Fibroblast of the aortic adventitia (primary cell): ENCODE results near the gene KRT14. TPM values are rescaled to one million over a fixed set of nuclear protein-coding genes. Genes with fewer than 3 reads are reported as not detected.

Source experiments
- DNase-seq: peaks from one replicate; pipeline ENCODE4 v3.0.0-alpha.2; 2010; ENCODE audit warnings: low read depth
- H3K4me3 ChIP-seq: 2 replicates; pipeline ENCODE4 v1.5.1; 2011; ENCODE audit warnings: low read depth, mild to moderate bottlenecking, control low read depth, low read length, moderate library complexity
- CTCF ChIP-seq: IDR thresholded peaks from 2 replicates; pipeline ENCODE4 v1.5.1; 2011; ENCODE audit warnings: mild to moderate bottlenecking, low read length, control low read depth, inconsistent platforms; ENCODE audit not compliant: insufficient read depth
- total RNA-seq: library from RNA; depleted of rRNA; stranded (reverse); fragments of >200 nt; gene quantifications from 2 replicates; pipeline ENCODE4 v1.2.3, GENCODE V29; 2012; ENCODE audit warnings: low replicate concordance

Gene KRT14
- total RNA-seq, 1 donor, result 1.3 TPM

GRCh38 chr17:41537990-41538389, 48.7 kb downstream of the KRT14 start:
- peak; percentile 39 for DNase-seq
- no peak for TF ChIP-seq CTCF
- H3K4me3 ChIP-seq, result no peak overlapping the region

GRCh38 chr17:41537614-41537954, 49.1 kb downstream of the KRT14 start:
- H3K4me3 ChIP-seq, result no peak overlapping the region
- no peak for DNase-seq
- no peak for TF ChIP-seq CTCF

DNA sequence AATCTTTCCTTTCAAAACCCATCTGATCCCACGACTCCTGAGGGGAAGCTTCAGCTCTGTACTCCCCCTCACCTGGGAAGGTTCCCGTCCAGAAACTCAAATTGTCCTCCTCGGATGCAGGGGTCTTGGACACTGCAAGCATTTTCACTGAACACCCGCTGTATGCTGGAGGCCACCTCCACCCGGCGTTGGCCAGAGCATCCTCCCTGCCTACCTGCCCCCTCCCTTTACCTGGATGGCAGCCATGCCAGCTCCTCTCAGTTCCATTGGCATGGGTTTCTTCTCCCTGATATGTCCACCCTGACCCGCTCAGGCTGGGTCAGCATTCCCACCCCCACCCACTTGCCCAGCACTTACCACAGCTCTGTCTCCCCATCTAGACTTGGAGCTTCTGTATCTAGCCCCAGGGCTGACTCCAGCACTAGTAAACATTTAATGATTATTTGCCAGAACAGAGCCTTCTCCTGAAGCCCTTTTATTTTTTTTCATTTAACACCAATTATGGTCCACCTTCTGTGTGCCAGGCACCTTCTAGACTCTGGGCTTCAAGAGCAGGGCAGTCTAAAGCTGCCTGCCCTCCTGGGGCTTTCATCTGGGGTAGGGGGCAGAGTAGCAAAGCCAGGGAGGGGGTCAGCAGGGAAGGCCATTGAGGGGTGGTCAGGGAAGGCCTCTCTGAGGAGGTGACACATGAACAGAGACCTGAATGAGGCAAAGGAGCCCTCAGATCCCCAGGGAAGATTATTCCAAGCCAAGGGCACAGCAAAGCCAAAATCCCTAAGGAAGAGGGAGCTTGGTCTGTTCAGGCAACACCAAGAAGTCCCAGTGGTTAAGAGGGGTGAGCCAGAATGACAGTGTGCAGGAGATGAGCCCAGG, 49.7 kb downstream of the KRT14 start:
- no peak for TF ChIP-seq CTCF
- no peak for DNase-seq
- H3K4me3 ChIP-seq, result no peak overlapping the region

DNA sequence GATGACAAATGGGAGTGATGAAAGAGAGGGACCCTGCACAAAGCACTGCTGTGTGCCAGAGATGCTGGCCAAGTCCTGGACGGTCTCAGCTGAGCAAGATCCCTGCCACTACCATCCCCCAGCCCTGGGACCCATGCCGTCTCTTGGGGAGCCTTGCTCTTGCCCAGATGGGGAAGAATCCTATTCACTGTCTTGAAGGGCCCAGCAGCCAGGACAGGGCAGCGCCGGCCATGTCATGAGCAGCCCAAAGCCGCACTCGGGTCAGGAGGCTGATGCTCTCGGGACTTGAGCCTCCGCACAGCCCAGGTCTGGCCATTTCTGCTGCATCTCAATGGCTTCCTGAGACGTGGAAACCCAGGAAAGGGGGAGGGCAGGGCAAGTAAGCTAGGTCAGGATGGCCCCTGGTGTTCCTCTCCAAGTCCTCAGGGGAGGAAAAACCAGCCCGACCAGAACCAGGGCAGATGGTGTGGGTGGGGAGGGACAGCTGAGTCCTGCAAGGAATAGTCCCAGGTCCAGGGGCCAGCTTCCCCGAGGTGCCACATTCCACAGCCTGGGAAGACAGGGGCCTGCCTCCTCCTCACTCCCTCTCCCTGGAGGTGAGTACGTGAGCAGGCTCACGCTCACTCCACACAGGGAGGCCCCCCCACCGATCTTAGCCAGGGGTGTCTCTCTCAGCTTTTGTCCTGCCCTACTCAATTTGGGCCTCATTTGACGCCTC, 50.8 kb downstream of the KRT14 start:
- no peak for TF ChIP-seq CTCF
- no peak for DNase-seq
- H3K4me3 ChIP-seq, result no peak overlapping the region

DNA sequence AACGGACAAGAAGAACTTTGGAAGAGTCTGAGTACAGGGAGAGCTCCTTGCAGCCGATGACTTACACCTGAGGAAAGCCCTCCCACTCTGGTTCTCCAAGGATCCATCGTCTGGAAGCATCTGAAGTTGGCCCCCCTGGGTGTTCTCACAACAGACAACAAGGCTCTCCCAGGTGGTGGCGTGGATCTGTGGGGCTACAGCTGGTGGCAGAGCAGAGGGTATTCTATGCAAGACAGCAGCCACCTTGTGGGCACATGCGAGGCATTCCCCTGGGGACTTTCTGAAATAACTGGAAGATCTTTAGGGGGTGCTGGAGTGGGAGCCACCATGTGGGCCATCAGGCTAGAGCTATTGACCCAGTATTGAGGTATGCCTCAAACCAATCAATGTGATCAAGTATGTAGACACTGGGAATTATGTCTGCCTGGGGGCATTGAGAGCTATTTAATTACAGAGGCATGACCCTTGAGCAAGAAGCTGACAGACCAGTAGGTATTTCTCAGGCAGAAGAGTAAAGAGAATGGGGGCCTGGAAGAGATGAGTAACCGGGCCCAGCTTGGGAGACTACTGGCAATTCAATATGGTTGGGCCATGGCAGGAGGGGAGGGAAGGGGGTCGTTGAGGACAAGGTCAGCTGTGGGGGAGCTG, 51.7 kb downstream of the KRT14 start:
- H3K4me3 ChIP-seq, result no peak overlapping the region
- no peak for DNase-seq
- TF ChIP-seq CTCF, result no peak

DNA sequence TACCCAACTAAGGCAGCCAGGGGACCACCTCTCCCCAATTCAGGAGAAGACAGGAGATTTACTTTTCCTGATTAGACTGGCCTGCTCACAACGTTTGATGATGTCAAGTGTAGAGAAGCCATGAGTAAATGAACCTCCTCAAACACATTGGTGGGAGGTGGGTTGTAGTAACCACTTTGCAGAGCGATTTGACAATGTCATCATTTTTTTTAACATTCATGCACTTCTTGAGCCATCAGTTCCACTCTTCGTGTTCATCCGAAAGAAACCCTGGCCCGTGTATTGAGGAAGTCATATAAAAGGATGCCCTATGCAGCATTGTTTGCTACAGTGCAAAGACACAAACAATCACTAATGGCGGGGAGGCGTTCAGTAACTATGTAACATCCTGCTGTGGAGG, 53.1 kb downstream of the KRT14 start:
- DNase-seq, result no peak
- no peak for TF ChIP-seq CTCF
- H3K4me3 ChIP-seq, result no peak overlapping the region
